ENCODE measurements around the gene TTL. TPM values are rescaled to one million over a fixed set of nuclear protein-coding genes. Genes with fewer than 3 reads are reported as not detected.
"Not testable (repeated sequence)": the region's sequence is repeated elsewhere in the genome, so short reads cannot be mapped to it uniquely, and the experiment has no call there.

Gene TTL
- total RNA-seq, 1 donor from 2014 or later: 70.1 TPM

DNA sequence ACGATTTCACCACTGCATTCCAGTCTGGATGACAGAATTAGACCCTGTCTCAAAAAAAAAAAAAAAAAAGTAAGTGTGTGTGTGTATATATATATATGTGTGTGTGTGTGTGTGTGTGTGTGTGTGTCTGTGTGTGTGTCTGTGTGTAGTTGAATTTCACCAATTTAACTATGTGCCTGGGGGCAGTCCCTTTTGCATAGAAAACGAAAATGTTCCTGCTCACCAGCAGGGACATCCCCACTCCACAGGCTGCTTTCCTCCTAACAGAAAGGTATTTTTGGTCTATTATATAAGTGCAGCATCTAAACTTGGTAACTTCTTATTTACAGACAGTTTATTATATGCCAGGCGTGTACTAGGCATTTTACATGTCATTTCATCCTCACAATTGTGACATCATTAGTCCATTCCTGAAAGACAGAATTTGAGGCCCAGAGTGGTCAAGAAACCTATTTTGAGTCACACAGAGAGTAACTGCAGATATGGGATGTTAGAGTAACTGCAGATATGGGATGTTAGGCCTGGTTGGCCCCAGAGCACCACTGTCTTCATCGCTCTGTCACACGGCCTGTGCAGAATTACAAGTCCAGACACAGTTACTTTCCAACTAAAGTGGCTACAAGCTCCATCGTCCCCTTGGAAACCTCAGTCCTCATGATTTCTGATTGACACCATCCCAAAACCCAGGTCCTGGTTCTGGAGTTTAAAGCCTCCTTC, 9.3 kb upstream of the TTL start:
- DNase-seq (ENCODE audit: low spot score in 2 of 2) (peak in 1 of 2 donors; percentile 21), FAIRE-seq (no peak)

DNA sequence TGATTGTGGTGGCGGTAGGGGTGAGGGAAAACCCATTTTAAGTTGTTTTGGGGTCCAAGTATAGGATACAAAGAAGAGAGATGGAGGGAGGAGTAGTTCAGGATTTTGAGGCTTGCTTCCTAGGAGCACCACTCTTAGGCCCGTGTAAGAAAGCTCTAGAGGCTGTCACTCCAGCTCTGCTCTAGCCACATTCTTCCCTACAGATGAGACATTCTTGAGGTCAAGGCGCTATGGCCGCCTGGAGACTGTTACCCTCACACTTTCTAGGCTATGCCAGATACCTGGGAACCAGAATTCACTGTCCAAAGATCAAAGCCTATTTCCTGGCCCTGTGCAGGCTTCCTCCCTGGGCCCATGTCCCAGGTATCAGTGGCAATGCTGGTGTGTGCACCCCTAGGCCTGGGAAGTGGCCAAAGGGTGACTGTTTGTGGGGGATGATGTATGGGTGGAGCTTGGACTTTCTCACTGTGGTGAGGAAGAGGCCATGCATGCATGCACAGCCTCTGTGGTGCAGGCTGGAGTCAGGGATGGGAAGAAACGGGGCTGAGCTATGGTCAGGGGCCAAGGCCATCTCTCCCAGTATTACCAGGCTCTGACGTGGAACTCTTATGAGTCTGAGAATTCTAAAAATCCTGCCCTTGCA, 7.0 kb upstream of the TTL start:
- FAIRE-seq (no peak), DNase-seq (ENCODE audit: low spot score in 2 of 2) (no peak)

DNA sequence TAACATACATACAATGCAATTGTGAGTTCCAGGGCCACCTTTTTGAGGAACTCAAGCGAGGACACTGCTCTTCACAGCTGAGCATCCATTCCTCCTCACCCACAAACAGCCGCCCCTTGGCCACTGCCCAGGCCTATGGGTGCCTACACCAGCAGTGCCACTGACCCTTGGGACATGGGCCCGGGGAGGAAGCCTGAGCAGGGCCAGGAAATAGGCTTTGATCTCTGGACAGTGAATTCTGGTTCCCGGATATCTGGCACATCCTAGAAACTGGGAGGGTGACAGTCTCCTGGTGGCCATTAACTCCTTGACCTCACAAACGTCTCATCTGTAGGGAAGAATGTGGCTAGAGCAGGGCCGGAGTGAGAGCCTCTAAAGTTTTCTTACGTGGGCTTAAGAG, 5.5 kb upstream of the TTL start:
- FAIRE-seq (no peak), DNase-seq (ENCODE audit: low spot score in 2 of 2) (no peak)

DNA sequence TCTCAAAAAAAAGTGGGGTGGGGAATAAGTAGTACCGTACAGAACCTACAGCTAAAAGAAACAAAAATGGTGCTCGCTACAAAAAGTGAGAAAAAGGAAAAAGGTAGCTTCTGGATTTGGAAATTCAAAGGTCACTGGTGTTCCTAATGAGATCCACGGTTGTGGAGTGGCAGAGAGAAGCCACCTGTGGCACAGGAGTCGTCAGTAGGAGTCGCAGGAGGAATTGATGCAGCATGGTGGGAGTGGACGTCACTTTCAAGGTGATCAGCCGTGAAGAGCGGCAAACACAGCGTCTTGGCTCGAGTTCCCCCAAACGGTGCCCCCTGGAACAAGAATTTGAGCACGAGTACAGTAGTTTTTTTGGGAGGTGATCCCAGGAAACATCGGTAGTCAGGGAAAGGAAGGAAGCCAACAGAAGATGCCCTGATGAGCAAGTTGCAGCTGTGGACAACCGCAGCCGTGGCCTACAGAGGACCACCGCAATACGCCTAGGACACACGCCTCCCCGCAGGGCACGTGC, 1.4 kb upstream of the TTL start:
- peak in 1 of 2 donors; percentile 22 for DNase-seq (ENCODE audit: low spot score in 2 of 2)
- FAIRE-seq: no peak

DNA sequence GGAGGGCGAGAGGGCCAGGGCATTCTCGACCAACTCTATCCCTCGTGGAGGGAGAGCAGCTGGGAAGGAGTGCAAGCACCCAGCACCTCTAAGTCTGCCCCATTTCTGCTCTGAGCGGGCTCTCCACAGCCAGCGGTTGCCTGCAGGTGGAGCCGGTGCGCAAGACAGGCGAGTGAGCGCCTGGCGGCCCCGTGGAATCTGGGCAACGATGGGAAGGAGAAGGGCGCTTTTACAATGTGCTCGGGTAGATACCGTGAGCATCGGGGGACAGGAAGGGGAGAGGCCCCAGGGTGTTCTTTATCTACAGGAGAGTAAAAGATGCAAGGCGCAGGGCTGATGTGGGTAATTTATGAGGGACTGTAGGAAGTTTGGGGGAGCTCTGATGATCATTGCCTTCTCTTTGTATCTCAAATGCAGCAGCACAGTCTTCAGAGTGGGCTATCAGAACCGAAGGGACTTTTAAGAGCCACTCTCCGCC, 867 bp upstream of the TTL start:
- DNase-seq (ENCODE audit: low spot score in 2 of 2): peak; percentile 84 to 87
- no peak for FAIRE-seq

DNA sequence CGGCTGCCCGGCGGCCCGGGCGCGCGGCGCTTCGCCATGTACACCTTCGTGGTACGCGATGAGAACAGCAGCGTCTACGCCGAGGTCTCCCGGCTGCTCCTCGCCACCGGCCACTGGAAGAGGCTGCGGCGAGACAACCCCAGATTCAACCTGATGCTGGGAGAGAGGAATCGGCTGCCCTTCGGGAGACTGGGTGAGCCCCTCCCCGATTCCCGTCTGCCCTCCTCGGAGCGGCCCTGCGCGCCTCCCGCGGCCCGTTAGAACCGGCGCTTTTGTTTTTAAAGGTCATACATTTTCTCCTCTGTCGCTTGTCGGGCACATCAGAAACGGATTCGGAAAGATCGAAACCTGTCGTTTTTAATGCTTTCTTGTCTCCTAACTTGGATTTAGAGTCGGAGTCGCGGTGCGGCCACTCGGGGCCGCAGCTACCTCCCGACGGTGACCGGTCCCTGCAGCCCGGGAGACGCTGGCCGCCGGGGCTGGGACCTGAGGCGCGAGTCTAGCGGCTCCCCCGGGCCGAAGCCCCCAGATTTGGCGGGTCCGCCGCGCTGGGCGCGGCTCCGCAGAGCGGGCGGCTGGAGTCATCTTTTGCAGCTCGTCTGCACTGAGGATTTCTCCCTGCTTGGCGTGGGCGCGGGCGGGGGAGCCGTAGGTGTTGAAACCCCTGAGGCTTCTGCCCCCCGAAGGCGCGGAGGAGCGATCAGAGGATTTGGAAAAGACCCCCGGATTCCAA, 519 bp downstream of the TTL start:
- DNase-seq (ENCODE audit: low spot score in 2 of 2): peak; percentile 29 to 56
- FAIRE-seq: no peak

DNA sequence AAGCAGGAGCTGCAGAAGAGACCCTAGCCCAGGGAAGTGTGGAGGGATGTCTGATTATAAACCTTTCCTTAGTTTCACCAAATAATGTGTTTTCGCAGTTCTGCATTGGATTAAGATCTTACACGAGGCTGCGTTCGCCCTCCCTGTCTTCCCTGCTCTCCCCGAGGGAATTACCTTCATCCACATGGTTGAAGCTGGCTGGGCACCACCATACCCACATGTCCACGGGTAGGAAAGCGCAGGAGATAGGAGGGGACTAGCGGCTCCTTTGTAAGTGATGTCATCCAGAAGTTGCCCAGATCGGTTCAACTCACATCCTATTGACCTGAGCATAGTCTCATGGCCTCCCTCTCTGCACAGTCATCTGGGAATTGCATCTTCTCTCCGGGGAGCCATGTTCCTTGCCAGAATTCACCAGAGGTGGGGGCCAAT, 1.1 kb downstream of the TTL start:
- FAIRE-seq: no peak
- peak; percentile 39 to 43 for DNase-seq (ENCODE audit: low spot score in 2 of 2)

DNA sequence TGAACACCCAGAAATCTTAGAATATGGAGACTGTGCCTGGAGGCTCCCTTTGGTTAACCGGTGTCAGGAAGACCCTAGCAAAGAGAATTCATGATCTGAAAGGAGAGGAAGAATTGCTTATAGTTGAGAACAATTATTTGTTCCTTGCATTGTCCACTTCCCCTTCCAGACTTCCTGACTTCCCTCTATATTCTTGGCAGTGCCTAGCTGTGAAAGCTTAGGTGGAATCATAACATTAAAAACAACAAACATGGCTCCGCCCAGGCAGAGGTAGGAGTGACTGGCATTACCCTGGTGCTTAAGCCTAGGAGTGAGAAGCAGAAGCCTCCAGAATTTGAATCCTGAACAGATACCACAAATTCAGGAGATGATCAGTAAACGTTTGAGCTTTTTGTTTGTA, 1.9 kb downstream of the TTL start:
- DNase-seq (ENCODE audit: low spot score in 2 of 2): no peak
- FAIRE-seq: no peak

DNA sequence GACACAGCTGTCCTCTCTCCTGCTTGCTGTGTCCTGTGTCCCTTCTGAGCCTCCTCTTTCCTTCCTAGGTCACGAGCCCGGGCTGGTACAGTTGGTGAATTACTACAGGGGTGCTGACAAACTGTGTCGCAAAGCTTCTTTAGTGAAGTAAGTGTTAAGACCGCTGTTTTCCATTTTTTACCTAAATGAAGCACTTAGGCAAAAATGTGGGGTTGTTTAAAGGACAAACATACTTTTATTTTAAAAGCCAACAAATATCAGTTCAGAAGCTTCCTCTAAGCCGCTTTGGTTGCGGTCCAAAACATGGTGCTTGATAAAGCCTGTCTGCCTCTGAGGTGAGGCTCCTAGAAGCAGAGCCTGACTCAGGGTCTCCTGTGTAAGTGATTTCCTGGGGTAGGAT, 3.9 kb downstream of the TTL start:
- DNase-seq (ENCODE audit: low spot score in 2 of 2) (no peak), FAIRE-seq (no peak)

DNA sequence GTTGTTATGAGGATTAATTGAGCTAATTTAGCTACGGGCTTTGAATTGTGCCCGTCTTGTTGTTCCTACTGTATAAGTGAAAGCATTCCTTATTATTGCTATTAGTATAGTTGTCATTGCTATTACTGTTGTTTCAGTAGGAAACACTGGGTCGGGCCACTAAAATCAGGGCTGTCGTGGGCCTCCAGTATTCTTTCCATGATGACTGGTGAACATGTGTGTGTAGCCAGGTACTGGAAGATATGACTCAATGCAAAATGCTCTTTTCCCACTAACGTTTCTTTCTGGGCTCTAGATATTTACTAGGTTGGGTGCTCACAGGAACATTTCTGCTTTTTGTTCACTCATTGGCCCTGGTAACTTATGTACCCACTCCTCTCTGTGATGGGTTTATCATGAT, 4.9 kb downstream of the TTL start:
- FAIRE-seq: no peak
- DNase-seq (ENCODE audit: low spot score in 2 of 2): no peak

DNA sequence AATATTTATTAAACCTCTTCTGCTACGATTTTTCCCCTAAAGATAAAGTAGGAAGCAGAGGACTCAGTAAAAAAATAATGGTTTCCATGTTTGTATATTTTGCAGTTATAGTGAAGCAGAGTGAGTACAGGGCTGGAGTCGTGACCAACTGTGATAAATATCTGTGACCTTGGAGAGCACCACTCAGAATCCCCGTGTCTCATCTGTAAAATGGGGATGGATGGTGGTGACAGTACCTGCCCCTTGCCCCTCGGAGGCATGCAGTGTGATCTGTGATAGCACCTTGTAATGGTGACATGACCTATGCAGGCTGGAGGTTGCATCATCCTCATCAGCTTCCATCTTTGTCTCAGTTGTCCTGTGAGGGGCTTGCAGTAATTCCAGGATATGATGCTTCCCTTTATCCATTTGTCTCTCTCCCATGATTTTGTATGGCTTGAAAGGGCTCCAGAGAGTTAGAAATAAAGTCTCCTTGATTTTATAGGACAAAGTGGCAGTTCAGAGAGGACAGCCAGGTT, 5.5 kb downstream of the TTL start:
- FAIRE-seq: no peak

DNA sequence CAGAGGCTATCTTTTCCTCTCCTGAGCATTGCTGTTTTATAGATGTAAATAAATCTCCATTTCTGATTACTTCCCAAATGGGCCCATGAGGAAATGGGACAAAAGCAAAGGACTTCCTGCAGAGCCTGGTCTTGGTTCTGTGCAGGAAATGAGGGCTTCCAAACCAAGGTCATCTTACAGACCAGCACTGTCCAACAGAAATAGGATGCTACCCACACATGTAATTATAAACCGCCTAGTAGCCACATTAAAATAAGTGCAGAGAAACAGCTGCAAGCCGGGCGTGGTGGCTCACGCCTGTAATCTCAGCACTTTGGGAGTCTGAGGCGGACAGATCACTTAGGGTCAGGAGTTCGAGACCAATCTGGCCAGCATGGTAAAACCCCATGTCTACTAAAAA, 6.2 kb downstream of the TTL start:
- no peak for FAIRE-seq
- DNase-seq (ENCODE audit: low spot score in 2 of 2): no peak

More for the DNA sequence above, 5.5 kb downstream of the TTL start:
- DNase-seq (ENCODE audit: low spot score in 2 of 2): no peak

DNA sequence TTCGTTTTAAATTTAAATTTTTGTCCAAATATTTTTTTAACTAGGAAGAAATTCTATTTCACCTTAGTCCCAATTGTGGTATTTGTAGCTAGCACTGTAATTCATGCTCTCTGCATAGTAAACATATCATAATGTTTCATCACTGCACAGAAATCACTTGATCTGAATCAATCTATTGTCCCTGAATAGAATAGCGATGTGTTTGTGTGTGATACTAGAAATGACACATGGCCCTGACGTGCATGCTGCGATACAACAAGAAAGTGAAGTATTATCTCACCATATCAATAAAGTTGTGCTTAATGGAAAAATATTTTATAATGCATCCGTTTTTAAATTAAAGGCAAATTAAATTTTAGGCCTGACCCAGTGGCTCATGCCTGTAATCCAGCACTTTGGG, 10.0 kb downstream of the TTL start:
- peak; percentile 51 for FAIRE-seq
- peak in 1 of 2 donors; percentile 36 for DNase-seq (ENCODE audit: low spot score in 2 of 2)

DNA sequence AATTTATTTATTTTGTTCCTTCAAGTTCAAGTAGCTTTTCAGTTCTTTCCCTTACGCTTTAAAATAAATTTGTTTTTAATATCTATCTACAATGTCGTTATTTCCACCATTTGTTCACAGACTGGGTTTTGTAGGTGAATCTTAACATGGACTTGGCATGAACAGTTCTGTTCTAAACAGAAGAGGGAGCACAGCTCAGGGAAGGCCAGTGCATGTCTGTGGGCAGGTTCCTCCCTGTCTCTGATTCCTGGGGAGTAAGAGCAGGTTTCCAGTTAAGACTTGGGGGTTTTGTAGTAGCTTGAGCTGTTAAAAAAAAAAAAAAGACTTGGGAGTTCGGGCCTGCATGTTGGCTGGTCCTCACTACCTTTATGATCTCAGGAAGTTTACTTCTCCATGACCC, 11.1 kb downstream of the TTL start:
- FAIRE-seq (no peak), DNase-seq (ENCODE audit: low spot score in 2 of 2) (no peak)

DNA sequence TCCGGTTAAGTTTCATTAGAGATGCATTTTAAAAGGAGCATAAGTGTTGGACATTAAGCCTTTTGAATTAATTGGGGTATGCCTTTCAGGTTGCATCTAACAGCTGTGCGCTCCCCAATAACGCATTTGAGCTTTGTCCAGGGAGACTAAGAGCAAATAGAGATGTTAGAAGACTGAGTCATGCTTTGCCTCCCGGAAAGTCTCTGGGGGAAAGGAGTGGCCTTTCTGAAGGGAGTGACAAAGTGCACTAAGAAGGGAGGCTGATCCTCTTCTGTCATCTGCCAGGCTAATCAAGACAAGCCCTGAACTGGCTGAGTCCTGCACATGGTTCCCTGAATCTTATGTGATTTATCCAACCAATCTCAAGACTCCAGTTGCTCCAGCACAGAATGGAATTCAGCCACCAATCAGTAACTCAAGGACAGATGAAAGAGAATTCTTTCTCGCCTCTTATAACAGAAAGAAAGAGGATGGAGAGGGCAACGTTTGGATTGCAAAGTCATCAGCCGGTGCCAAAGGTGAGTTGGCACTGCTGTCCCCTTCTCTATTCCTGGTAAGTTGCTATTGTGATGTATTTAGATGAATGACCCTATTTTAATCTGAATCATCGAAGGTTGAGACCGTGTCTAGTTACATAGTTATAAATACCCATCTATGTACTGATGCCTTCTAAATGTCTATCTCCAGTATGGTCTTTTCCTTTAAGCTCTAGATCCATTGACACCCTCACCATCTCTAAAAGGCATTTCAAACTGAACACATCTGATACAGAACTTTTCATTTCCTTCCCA, 12.1 kb downstream of the TTL start:
- FAIRE-seq: no peak
- DNase-seq (ENCODE audit: low spot score in 2 of 2): no peak

DNA sequence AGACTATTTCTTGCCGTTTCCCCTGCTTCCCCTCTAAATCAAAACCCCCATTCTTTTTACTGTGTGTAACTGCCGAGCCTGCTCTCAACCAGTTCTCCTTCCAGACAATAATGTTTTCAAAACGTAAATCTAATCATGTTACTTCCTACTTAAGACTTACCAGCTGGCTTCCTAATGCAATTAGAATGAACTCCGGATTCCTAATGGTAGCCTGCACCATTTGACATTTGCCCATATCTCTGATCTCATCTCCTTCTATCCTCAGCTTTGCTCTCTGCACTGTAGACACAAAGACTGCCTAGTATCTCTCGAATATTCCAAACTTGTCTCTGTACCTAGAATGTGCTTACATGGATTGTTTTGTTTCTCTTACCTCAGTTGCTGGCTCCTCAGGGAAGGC, 12.9 kb downstream of the TTL start:
- FAIRE-seq (no peak), DNase-seq (ENCODE audit: low spot score in 2 of 2) (no peak)

DNA sequence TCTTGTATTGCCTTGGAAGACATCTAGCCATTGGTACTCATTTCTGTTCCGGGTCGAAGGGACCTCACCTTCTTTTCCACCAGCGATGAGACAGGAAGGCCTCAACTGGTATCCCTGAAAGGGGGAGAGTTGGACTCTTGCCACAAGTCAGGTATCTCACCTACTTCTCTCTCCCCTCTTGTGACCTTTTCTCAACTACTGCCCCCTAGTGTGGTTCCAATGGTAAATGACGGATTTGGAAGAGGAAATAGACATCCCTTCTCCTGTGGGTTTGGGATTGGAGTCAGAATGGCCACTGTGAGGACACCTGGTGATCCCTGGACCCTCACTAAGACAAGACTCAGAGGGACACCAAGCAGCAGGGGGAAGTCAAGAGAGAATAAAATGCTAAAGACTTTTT, 13.9 kb downstream of the TTL start:
- not testable (repeated sequence) for DNase-seq (ENCODE audit: low spot score in 2 of 2); FAIRE-seq

DNA sequence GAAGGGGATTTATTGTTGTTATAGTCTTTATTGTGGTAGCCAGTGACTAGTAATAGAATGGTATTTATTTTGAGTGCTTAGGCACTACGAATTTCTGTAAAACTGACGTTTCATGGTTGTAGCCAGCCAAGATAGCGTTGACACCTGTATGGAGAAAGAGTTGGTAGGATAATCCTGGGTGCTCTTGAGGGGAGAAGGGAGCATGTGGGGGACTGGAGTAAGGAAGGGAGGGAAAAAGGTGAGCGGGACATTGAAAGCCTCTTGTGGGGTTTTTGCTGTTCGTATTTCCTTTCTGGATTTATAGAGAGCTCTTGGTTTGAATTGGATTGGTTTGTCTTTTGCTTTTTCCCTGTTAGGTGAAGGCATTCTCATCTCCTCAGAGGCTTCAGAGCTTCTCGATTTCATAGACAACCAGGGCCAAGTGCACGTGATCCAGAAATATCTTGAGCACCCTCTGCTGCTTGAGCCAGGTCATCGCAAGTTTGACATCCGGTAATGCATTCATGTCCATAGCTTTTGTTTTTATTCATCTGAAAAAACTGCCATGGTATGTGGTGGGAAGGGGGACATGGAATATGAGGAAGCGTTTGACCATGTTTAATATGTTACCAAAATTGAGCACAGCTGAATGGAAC, 19.0 kb downstream of the TTL start:
- DNase-seq (ENCODE audit: low spot score in 2 of 2); FAIRE-seq: not testable (repeated sequence)

DNA sequence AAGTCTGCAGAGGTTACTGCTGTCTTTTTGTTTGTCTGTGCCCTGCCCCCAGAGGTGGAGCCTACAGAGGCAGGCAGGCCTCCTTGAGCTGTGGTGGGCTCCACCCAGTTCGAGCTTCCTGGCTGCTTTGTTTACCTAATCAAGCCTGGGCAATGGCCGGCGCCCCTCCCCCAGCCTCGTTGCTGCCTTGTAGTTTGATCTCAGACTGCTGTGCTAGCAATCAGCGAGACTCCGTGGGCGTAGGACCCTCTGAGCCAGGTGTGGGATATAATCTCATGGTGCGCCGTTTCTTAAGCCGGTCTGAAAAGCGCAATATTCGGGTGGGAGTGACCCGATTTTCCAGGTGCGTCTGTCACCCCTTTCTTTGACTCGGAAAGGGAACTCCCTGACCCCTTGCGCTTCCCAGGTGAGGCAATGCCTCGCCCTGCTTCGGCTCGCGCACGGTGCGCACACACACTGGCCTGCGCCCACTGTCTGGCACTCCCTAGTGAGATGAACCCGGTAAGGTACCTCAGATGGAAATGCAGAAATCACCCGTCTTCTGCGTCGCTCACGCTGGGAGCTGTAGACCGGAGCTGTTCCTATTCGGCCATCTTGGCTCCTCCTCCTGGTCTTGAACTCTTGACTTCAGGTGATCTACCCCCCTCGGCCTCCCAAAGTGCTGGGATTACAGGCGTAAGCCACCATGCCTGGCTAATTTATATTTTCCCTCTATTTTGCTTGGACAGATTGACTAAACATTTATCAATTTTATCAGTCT, 27.5 kb downstream of the TTL start:
- not testable (repeated sequence) for FAIRE-seq; DNase-seq (ENCODE audit: low spot score in 2 of 2)
